ENCODE results near the gene RTTN.

The RTTN gene

DNA sequence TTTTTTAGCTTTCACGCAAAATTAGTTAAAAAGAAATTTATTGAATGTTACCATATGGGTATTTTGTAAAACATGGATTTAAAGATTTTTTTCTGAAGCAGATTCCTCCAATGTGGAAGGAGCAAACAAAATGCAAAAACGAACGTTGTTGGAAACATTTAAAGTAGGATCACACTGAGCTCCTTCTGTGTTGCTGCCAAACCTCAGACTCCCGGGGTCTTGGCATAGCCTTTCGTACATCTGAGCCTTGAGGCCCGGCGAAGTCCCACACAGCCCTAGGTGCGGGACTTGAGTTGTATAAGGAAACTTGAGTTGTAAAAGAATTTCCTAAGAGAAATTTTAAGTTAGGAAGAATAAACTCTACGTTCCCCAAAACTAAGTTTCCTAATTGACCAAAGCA, 205.8 kb downstream of the RTTN start:
- H3K4me2 ChIP-seq: no peak overlapping the region
- H3K4me3 ChIP-seq: no peak overlapping the region
- H3K9me3 ChIP-seq (replicated peaks in 1 of 11): no peaks in the 10 kb centered on the region; a peak in 1 of 22 replicates
- no peak for TF ChIP-seq Cebpa-rat (IDR thresholded peaks at IDR 0.05)
- no peaks in the 10 kb centered on the region for H3K27me3 ChIP-seq
- H3K27ac ChIP-seq: no peak overlapping the region
- no peaks in the 10 kb centered on the region for H3K4me1 ChIP-seq
- H3K36me3 ChIP-seq: peaks cover 0 to 57% (median 32%) of the 10 kb centered on the region in 11 experiments
- H4K20me1 ChIP-seq: no peaks in the 10 kb centered on the region
- no peak overlapping the region for H3K9ac ChIP-seq

DNA sequence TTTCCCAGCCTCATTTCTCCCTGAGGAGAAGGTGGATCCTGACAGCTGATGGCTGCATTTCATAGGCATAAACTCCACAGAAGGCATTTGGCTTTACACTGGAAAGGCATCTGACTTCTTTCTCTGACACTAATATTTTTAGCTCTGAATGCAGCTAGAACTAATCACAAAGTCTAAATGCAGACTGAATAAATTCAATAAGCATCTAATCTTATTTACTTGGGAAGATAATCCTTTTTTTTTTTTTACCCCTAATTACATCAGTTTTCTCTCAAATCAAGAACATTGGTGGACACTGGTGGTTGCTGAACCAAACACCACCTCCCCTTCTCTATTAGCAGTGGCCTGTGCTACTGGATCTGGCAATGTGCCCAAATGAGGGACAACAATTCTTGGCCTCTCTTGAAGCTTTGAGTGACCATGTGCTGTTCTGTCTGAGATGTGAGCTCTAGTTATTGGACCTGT, 206.9 kb downstream of the RTTN start:
- no peaks in the 10 kb centered on the region for H3K27me3 ChIP-seq
- no peak overlapping the region for H3K4me2 ChIP-seq
- no peaks in the 10 kb centered on the region for H4K20me1 ChIP-seq
- H3K4me1 ChIP-seq: no peaks in the 10 kb centered on the region
- no peaks in the 10 kb centered on the region; a peak in 1 of 22 replicates for H3K9me3 ChIP-seq (replicated peaks in 1 of 11)
- no peak overlapping the region for H3K9ac ChIP-seq
- TF ChIP-seq Cebpa-rat (IDR thresholded peaks at IDR 0.05): no peak
- no peak overlapping the region for H3K4me3 ChIP-seq
- no peak overlapping the region for H3K27ac ChIP-seq
- H3K36me3 ChIP-seq: peaks cover 0 to 46% (median 26%) of the 10 kb centered on the region in 11 experiments; a peak in 21 of 22 replicates

- Histone ChIP-seq H4K20me1 (no peaks in the 10 kb centered on the region), H3K4me2 (no peak overlapping the region), H3K27me3 (no peaks in the 10 kb centered on the region), H3K27ac (no peak overlapping the region), H3K36me3 (peaks cover 0 to 36% (median 21%) of the 10 kb centered on the region in 11 experiments; a peak in 20 of 22 replicates), H3K4me1 (no peaks in the 10 kb centered on the region), H3K4me3 (no peak overlapping the region), H3K9me3 (replicated peaks in 1 of 11) (no peaks in the 10 kb centered on the region; a peak in 1 of 22 replicates), H3K9ac (no peak overlapping the region)
- no peak for TF ChIP-seq Cebpa-rat (IDR thresholded peaks at IDR 0.05)
Observed at GRCh38 chr18:69996951-69997798, 208.3 kb downstream of the RTTN start.

DNA sequence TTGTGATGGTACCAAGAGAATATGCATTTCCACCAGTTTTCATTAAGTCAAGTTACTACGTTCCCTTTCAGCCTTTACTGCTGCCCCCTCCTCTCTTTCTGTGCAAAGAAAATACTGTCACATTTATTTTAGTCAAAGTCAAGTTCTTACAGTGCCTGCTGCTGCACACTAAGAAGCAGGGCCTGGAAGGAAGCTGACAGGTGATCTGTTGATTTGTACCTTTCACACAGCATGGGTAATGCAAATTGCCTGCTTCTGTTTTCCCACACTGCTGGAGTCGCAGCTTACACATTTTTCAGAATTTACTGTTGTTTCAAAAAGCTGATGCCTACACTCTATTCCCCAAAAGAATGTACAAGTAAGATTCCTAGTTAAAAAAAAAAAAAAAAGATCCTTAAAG, 209.1 kb downstream of the RTTN start:
- Histone ChIP-seq H3K27ac (no peak overlapping the region), H3K36me3 (peaks cover 0 to 28% (median 14%) of the 10 kb centered on the region in 11 experiments; a peak in 20 of 22 replicates), H3K9ac (no peak overlapping the region), H3K9me3 (replicated peaks in 1 of 11) (no peaks in the 10 kb centered on the region; a peak in 1 of 22 replicates), H3K4me3 (no peak overlapping the region), H3K4me1 (no peaks in the 10 kb centered on the region), H4K20me1 (no peaks in the 10 kb centered on the region), H3K4me2 (no peak overlapping the region), H3K27me3 (no peaks in the 10 kb centered on the region)
- no peak for TF ChIP-seq Cebpa-rat (IDR thresholded peaks at IDR 0.05)

GRCh38 chr18:69995774-69996173, 209.7 kb downstream of the RTTN start:
- peaks cover 0 to 22% (median 9%) of the 10 kb centered on the region in 11 experiments; a peak in 14 of 22 replicates for H3K36me3 ChIP-seq
- H4K20me1 ChIP-seq: no peaks in the 10 kb centered on the region
- no peaks in the 10 kb centered on the region for H3K27me3 ChIP-seq
- H3K9ac ChIP-seq: no peak overlapping the region
- TF ChIP-seq Cebpa-rat (IDR thresholded peaks at IDR 0.05): no peak
- no peaks in the 10 kb centered on the region; a peak in 1 of 22 replicates for H3K9me3 ChIP-seq (replicated peaks in 1 of 11)
- no peak overlapping the region for H3K4me2 ChIP-seq
- H3K27ac ChIP-seq: no peak overlapping the region
- H3K4me1 ChIP-seq: no peaks in the 10 kb centered on the region
- no peak overlapping the region for H3K4me3 ChIP-seq

DNA sequence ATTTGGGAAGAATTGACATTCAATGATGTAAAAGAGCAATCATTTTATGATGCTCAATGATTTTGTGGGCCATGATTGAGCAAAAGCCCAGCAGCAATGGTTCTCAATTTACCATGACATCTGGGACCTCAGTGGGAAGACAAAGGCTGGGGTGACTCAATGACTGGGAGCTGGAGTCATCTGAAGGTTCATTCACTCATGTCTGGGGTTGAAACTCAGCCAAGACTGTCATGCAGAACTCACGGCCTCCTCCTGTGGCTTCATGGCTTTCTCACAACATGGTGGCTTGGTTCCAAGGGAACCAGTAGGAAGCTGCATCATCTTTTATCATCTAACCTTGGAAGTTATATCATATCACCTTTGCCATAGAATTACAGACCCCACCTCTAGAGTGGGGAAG, 212.7 kb downstream of the RTTN start:
- TF ChIP-seq Cebpa-rat (IDR thresholded peaks at IDR 0.05): no peak
- Histone ChIP-seq H4K20me1 (no peaks in the 10 kb centered on the region), H3K4me2 (no peak overlapping the region), H3K4me3 (no peak overlapping the region), H3K4me1 (no peaks in the 10 kb centered on the region), H3K36me3 (peaks cover 0 to 17% (median 10%) of the 10 kb centered on the region in 11 experiments; a peak in 11 of 22 replicates), H3K9ac (no peak overlapping the region), H3K27me3 (no peaks in the 10 kb centered on the region), H3K9me3 (replicated peaks in 1 of 11) (peaks cover 14 to 22% (median 15%) of the 10 kb centered on the region in 11 experiments), H3K27ac (no peak overlapping the region)

- H3K4me2 ChIP-seq: no peak overlapping the region
- no peak overlapping the region for H3K9ac ChIP-seq
- no peak overlapping the region for H3K4me3 ChIP-seq
- peaks cover 15 to 29% (median 22%) of the 10 kb centered on the region in 11 experiments for H3K9me3 ChIP-seq (replicated peaks in 1 of 11)
- H3K27ac ChIP-seq: no peak overlapping the region
- no peak for TF ChIP-seq Cebpa-rat (IDR thresholded peaks at IDR 0.05)
- H3K36me3 ChIP-seq: peaks cover 0 to 43% (median 20%) of the 10 kb centered on the region in 11 experiments; a peak in 16 of 22 replicates
- H3K4me1 ChIP-seq: no peaks in the 10 kb centered on the region
- no peaks in the 10 kb centered on the region for H3K27me3 ChIP-seq
- H4K20me1 ChIP-seq: no peaks in the 10 kb centered on the region
Observed at GRCh38 chr18:69987870-69988269, 217.6 kb downstream of the RTTN start.

- Histone ChIP-seq H3K27me3 (no peaks in the 10 kb centered on the region), H3K4me2 (no peak overlapping the region), H3K9me3 (replicated peaks in 1 of 11) (peaks cover 15 to 29% (median 22%) of the 10 kb centered on the region in 11 experiments), H3K4me3 (no peak overlapping the region), H4K20me1 (no peaks in the 10 kb centered on the region), H3K4me1 (peaks cover 0 to 12% (median 0%) of the 10 kb centered on the region in 10 experiments; a peak in 3 of 20 replicates), H3K27ac (no peak overlapping the region), H3K9ac (no peak overlapping the region), H3K36me3 (peaks cover 0 to 43% (median 20%) of the 10 kb centered on the region in 11 experiments; a peak in 16 of 22 replicates)
- no peak for TF ChIP-seq Cebpa-rat (IDR thresholded peaks at IDR 0.05)
Observed at GRCh38 chr18:69985239-69985638, 220.2 kb downstream of the RTTN start.

DNA sequence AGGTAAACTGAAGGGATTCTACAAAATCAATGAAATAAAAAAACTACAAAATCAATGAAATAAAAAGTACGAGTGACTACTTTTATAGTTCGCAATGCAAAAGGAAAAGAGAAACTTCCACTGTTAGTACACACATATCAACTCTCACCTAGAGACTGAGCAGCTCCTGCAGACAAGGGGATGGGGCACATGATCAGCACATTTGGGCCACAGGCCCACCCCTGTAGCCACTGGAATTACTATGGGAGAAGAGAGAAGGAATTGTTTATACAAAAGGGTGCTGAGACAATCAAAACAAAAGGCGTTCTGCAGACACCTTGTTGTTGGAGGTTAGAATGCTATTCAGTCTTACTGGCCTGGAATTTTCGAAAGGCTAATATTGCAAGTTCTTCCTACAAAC, 223.1 kb downstream of the RTTN start:
- TF ChIP-seq Cebpa-rat (IDR thresholded peaks at IDR 0.05): no peak
- Histone ChIP-seq H3K4me2 (no peak overlapping the region), H3K4me1 (peaks cover 0 to 29% (median 6%) of the 10 kb centered on the region in 10 experiments; a peak in 11 of 20 replicates), H3K9me3 (replicated peaks in 1 of 11) (peaks cover 3 to 11% (median 8%) of the 10 kb centered on the region in 11 experiments; a peak in 20 of 22 replicates), H3K9ac (no peak overlapping the region), H3K36me3 (peaks cover 0 to 31% (median 9%) of the 10 kb centered on the region in 11 experiments; a peak in 16 of 22 replicates), H4K20me1 (no peaks in the 10 kb centered on the region), H3K27ac (no peak overlapping the region), H3K4me3 (no peak overlapping the region), H3K27me3 (no peaks in the 10 kb centered on the region)
